ENCODE data around the gene FHIT.
"Not testable (repeated sequence)": the region's sequence is repeated elsewhere in the genome, so short reads cannot be mapped to it uniquely, and the experiment has no call there.

FHIT gene

DNA sequence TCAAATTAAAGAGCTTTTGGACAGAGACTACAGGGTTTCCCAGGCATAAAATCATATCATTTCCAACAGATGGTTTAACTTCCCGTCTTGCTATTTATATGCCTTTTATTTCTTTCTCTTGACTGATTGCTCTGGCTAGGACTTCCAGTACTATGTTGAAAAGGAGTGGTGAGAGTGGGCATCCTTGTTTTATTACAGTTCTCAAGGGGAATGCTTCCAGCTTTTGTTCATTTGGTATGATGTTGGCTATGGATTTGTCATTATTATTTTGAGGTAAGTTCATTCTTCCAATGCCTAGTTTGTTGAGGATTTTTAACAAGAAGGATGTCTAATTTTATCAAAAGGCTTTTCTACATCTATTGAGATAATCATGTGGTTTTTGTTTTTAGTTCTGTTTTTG is 1304.9 kb downstream of the FHIT start:
- DNase-seq, result no peak
- Histone ChIP-seq H3K4me3 (ENCODE audit: insufficient read depth, low read depth, low read length, poor library complexity, severe bottlenecking) (no peak overlapping the region), H3K27me3 (replicated peaks; ENCODE audit: control insufficient read depth, insufficient read depth, low read length, poor library complexity, severe bottlenecking) (no peaks in the 10 kb centered on the region), H3K4me1 (ENCODE audit: control insufficient read depth, insufficient read depth, low read length, poor library complexity, severe bottlenecking) (peaks cover 2% of the 10 kb centered on the region), H3K36me3 (ENCODE audit: control insufficient read depth, insufficient read depth, low read length) (no peaks in the 10 kb centered on the region), H3K27ac (ENCODE audit: insufficient read depth, low read length, poor library complexity, severe bottlenecking) (no peak overlapping the region), H3K9me3 (ENCODE audit: control insufficient read depth, low read length) (no peaks in the 10 kb centered on the region)

- no peak overlapping the region for H3K27ac ChIP-seq (ENCODE audit: insufficient read depth, low read length, poor library complexity, severe bottlenecking)
- H3K36me3 ChIP-seq (ENCODE audit: control insufficient read depth, insufficient read depth, low read length), result no peaks in the 10 kb centered on the region
- H3K4me3 ChIP-seq (ENCODE audit: insufficient read depth, low read depth, low read length, poor library complexity, severe bottlenecking), result no peak overlapping the region
- H3K9me3 ChIP-seq (ENCODE audit: control insufficient read depth, low read length), result no peaks in the 10 kb centered on the region
- H3K27me3 ChIP-seq (replicated peaks; ENCODE audit: control insufficient read depth, insufficient read depth, low read length, poor library complexity, severe bottlenecking), result no peaks in the 10 kb centered on the region
- DNase-seq, result no peak
- H3K4me1 ChIP-seq (ENCODE audit: control insufficient read depth, insufficient read depth, low read length, poor library complexity, severe bottlenecking), result peaks cover 6% of the 10 kb centered on the region
Observed at GRCh38 chr3:59940718-59941117, 1310.5 kb downstream of the FHIT start.

DNA sequence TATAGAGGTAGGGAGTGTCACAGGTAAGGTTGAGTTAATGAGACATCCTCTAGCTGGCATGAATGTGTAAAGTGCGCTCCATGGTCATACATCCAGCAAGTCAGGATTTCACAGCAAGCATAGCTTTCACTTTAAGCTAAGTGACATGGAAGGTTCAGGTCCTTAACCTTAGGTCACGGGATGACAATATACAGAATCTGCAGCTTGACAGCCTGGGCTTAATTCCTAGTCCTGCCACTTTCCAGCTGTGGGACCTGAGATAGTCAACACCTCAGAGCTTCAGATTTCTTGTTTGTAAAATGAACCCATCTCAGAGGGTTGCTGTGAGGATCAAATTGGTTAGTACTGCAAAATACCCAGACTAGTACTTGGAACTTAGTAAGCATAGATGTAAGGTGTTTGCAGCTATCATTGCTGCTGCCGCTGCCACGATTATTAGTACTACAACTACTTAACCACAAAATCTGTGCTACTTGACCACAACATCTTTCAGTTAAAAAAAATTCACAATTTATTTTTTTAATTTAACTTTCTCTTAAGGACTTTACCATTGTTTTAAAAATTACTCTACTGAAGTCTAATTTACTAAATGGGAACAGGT is 1311.3 kb downstream of the FHIT start:
- Histone ChIP-seq H3K36me3 (ENCODE audit: control insufficient read depth, insufficient read depth, low read length) (no peaks in the 10 kb centered on the region), H3K27me3 (replicated peaks; ENCODE audit: control insufficient read depth, insufficient read depth, low read length, poor library complexity, severe bottlenecking) (no peaks in the 10 kb centered on the region), H3K4me3 (ENCODE audit: insufficient read depth, low read depth, low read length, poor library complexity, severe bottlenecking) (no peak overlapping the region), H3K4me1 (ENCODE audit: control insufficient read depth, insufficient read depth, low read length, poor library complexity, severe bottlenecking) (peaks cover 6% of the 10 kb centered on the region), H3K9me3 (ENCODE audit: control insufficient read depth, low read length) (no peaks in the 10 kb centered on the region), H3K27ac (ENCODE audit: insufficient read depth, low read length, poor library complexity, severe bottlenecking) (no peak overlapping the region)
- no peak for DNase-seq

DNA sequence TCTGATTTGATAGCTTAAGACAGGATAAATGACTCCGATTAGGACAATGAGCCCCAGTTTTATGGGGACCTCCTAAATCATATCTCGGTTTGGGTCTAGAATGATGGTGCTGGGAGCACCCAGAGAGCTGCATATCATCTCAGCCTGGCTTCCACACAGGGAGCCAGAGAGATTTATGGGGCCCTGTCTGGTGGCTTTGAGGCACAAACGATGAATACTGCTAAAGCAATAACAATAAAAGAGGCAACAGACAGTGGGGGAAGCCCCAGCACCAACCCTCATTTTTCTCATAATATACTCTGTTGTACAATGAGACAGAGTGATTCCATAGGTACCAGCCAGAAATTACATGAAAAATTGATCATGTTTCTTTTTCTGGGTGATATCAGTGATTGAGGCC is 1312.4 kb downstream of the FHIT start:
- H3K4me1 ChIP-seq (ENCODE audit: control insufficient read depth, insufficient read depth, low read length, poor library complexity, severe bottlenecking), result peaks cover 6% of the 10 kb centered on the region
- H3K27me3 ChIP-seq (replicated peaks; ENCODE audit: control insufficient read depth, insufficient read depth, low read length, poor library complexity, severe bottlenecking), result no peaks in the 10 kb centered on the region
- H3K36me3 ChIP-seq (ENCODE audit: control insufficient read depth, insufficient read depth, low read length), result no peaks in the 10 kb centered on the region
- H3K9me3 ChIP-seq (ENCODE audit: control insufficient read depth, low read length), result no peaks in the 10 kb centered on the region
- H3K27ac ChIP-seq (ENCODE audit: insufficient read depth, low read length, poor library complexity, severe bottlenecking), result no peak overlapping the region
- no peak overlapping the region for H3K4me3 ChIP-seq (ENCODE audit: insufficient read depth, low read depth, low read length, poor library complexity, severe bottlenecking)
- no peak for DNase-seq

DNA sequence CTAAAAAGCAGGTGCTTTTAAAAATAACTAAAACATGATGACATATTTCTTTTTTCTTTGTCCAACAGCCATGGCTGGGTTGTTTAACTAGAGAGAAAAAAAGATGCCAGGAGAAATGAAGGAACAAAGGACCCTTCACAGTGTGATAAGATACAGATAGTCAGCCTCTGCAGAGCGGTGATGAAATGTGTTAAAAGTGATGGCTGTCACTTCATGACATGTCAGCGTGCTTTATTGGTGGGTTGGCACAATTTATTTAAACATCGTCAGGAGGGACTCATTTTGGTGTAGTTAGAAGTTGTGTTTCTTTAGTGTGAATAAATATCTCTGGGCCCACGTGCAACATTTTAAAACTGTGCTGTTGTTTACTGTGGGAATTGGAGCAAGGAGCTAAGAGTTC is 1314.1 kb downstream of the FHIT start:
- H3K27me3 ChIP-seq (replicated peaks; ENCODE audit: control insufficient read depth, insufficient read depth, low read length, poor library complexity, severe bottlenecking), result no peaks in the 10 kb centered on the region
- peaks cover 6% of the 10 kb centered on the region for H3K4me1 ChIP-seq (ENCODE audit: control insufficient read depth, insufficient read depth, low read length, poor library complexity, severe bottlenecking)
- no peaks in the 10 kb centered on the region for H3K36me3 ChIP-seq (ENCODE audit: control insufficient read depth, insufficient read depth, low read length)
- no peak overlapping the region for H3K27ac ChIP-seq (ENCODE audit: insufficient read depth, low read length, poor library complexity, severe bottlenecking)
- no peaks in the 10 kb centered on the region for H3K9me3 ChIP-seq (ENCODE audit: control insufficient read depth, low read length)
- H3K4me3 ChIP-seq (ENCODE audit: insufficient read depth, low read depth, low read length, poor library complexity, severe bottlenecking), result no peak overlapping the region
- DNase-seq, result no peak

DNA sequence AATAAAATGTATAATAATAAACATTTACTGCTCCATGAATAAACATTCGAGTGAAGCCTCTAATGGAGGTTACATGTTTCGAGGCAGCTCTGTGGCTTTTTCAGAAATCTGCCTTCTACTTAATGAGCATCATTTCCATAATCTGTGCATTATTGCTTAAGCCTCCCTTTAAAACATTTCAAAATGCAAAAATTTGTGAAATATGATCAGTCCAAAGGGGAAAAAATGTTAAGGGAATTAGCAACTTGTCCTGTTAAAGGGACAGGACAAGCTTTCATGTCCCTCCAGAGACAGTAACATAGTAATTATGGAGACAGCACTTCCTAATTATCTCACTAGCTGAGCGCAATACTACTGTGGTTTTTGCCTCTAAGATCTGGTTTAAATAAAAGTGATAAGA is 1314.8 kb downstream of the FHIT start:
- no peak for DNase-seq
- H3K36me3 ChIP-seq (ENCODE audit: control insufficient read depth, insufficient read depth, low read length), result no peaks in the 10 kb centered on the region
- no peaks in the 10 kb centered on the region for H3K9me3 ChIP-seq (ENCODE audit: control insufficient read depth, low read length)
- H3K4me3 ChIP-seq (ENCODE audit: insufficient read depth, low read depth, low read length, poor library complexity, severe bottlenecking), result no peak overlapping the region
- H3K4me1 ChIP-seq (ENCODE audit: control insufficient read depth, insufficient read depth, low read length, poor library complexity, severe bottlenecking), result peaks cover 5% of the 10 kb centered on the region
- no peak overlapping the region for H3K27ac ChIP-seq (ENCODE audit: insufficient read depth, low read length, poor library complexity, severe bottlenecking)
- H3K27me3 ChIP-seq (replicated peaks; ENCODE audit: control insufficient read depth, insufficient read depth, low read length, poor library complexity, severe bottlenecking), result no peaks in the 10 kb centered on the region

DNA sequence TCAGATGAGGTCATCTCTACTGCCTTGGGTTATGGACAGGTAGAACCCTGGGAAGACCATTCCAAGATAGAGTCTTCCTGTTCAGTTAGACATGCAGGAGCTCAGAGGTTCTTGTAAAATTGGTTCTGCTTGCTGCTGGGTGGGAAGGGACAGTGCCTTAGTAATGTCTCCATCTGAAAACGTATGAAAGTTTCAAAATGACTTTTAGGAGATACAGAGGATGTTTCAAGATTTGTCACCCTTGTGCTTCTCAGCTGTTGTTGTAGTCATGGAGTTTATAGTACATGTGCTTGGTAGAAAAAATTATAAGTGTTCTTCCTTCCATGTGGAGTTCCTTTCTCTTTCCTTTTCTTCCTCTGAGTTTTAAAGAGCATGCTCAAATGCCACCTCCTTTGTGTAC is 1316.2 kb downstream of the FHIT start:
- Histone ChIP-seq H3K27me3 (replicated peaks; ENCODE audit: control insufficient read depth, insufficient read depth, low read length, poor library complexity, severe bottlenecking) (no peaks in the 10 kb centered on the region), H3K4me1 (ENCODE audit: control insufficient read depth, insufficient read depth, low read length, poor library complexity, severe bottlenecking) (no peaks in the 10 kb centered on the region), H3K27ac (ENCODE audit: insufficient read depth, low read length, poor library complexity, severe bottlenecking) (no peak overlapping the region), H3K36me3 (ENCODE audit: control insufficient read depth, insufficient read depth, low read length) (no peaks in the 10 kb centered on the region), H3K4me3 (ENCODE audit: insufficient read depth, low read depth, low read length, poor library complexity, severe bottlenecking) (no peak overlapping the region), H3K9me3 (ENCODE audit: control insufficient read depth, low read length) (no peaks in the 10 kb centered on the region)
- no peak for DNase-seq

DNA sequence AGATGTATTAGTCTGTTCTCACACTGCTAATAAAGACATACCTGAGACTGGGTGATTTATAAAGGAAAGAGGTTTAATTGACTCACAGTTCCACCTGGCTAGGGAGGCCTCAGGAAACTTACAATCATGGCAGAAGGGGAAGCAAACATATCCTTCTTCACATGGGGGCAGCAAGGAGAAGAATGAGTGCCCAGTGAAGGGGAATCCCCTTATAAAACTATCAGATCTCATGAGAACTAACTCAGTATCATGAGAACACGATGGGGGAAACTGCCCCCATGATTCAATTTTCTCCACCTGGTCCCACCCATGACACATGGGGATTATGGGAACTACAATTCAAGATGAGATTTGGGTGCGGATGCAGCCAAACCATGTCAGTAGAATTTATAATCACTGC is 1316.7 kb downstream of the FHIT start:
- not testable (repeated sequence) for H3K27me3 ChIP-seq (replicated peaks; ENCODE audit: control insufficient read depth, insufficient read depth, low read length, poor library complexity, severe bottlenecking); H3K36me3 ChIP-seq (ENCODE audit: control insufficient read depth, insufficient read depth, low read length)

DNA sequence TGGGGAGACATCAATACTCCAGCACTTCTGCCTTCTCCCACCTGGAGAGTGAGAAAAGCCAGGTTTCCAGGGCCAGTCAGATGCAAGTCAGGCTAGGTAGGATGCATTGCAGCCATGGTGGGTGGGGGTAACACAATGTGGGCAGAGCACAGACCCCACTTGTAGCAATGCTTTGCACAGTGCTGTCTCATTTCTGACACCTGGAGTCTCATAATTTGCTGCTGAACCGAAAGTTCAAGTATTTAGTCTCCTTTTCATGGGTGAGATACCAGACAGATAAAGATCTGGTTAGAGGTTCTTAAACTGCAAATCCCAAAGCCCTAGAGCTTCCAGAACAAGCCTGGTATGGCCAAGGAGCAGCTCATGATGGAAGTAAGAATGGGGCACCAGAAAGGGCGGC is 1321.1 kb downstream of the FHIT start:
- no peak overlapping the region for H3K27ac ChIP-seq (ENCODE audit: insufficient read depth, low read length, poor library complexity, severe bottlenecking)
- H3K4me1 ChIP-seq (ENCODE audit: control insufficient read depth, insufficient read depth, low read length, poor library complexity, severe bottlenecking), result no peaks in the 10 kb centered on the region
- no peak overlapping the region for H3K4me3 ChIP-seq (ENCODE audit: insufficient read depth, low read depth, low read length, poor library complexity, severe bottlenecking)
- no peaks in the 10 kb centered on the region for H3K9me3 ChIP-seq (ENCODE audit: control insufficient read depth, low read length)
- no peaks in the 10 kb centered on the region for H3K36me3 ChIP-seq (ENCODE audit: control insufficient read depth, insufficient read depth, low read length)
- no peaks in the 10 kb centered on the region for H3K27me3 ChIP-seq (replicated peaks; ENCODE audit: control insufficient read depth, insufficient read depth, low read length, poor library complexity, severe bottlenecking)
- no peak for DNase-seq

More for the DNA sequence above, 1316.7 kb downstream of the FHIT start:
- not testable (repeated sequence) for H3K4me1 ChIP-seq (ENCODE audit: control insufficient read depth, insufficient read depth, low read length, poor library complexity, severe bottlenecking); H3K4me3 ChIP-seq (ENCODE audit: insufficient read depth, low read depth, low read length, poor library complexity, severe bottlenecking); H3K9me3 ChIP-seq (ENCODE audit: control insufficient read depth, low read length); H3K27ac ChIP-seq (ENCODE audit: insufficient read depth, low read length, poor library complexity, severe bottlenecking); DNase-seq

DNA sequence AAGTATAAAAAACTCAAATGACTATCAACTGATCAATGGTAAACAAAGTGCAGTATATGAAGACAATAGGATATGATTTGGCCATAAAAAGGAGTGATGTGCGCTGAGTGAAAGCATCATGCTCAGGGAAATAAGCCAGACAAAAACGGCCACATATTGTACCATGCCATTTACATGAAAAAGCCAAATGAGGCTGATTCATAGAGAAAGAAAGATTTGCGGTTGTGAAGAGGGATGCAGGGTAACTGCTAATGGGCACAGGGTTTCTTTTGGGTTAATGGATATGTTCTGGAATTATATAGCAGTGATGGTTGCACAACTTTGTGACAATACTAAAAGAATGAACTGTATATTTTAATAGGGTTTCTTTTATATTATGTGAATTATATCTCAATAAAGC is 1324.2 kb downstream of the FHIT start:
- Histone ChIP-seq H3K27me3 (replicated peaks; ENCODE audit: control insufficient read depth, insufficient read depth, low read length, poor library complexity, severe bottlenecking) (no peaks in the 10 kb centered on the region), H3K27ac (ENCODE audit: insufficient read depth, low read length, poor library complexity, severe bottlenecking) (no peak overlapping the region), H3K9me3 (ENCODE audit: control insufficient read depth, low read length) (no peaks in the 10 kb centered on the region), H3K4me1 (ENCODE audit: control insufficient read depth, insufficient read depth, low read length, poor library complexity, severe bottlenecking) (no peaks in the 10 kb centered on the region), H3K4me3 (ENCODE audit: insufficient read depth, low read depth, low read length, poor library complexity, severe bottlenecking) (no peak overlapping the region), H3K36me3 (ENCODE audit: control insufficient read depth, insufficient read depth, low read length) (no peaks in the 10 kb centered on the region)
- no peak for DNase-seq

DNA sequence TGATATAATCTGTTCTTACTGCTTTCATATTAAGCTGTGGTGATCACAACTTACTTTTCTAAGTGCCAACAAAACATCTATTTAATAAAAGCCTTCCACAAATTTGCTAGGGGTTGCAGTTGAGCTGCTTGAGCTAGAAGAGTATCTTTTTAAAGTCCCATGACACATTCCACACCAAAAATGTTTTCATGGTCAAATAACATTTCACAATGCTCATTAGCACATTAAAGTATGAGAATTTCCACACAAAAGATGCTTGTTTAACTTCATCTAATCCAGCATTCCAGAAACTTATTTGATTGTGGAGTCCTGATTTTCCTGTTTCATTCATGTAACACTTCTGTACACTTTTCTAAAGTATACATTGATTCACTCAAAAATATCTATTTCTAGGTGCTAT is 1325.3 kb downstream of the FHIT start:
- DNase-seq, result no peak
- no peak overlapping the region for H3K4me3 ChIP-seq (ENCODE audit: insufficient read depth, low read depth, low read length, poor library complexity, severe bottlenecking)
- no peaks in the 10 kb centered on the region for H3K27me3 ChIP-seq (replicated peaks; ENCODE audit: control insufficient read depth, insufficient read depth, low read length, poor library complexity, severe bottlenecking)
- no peaks in the 10 kb centered on the region for H3K9me3 ChIP-seq (ENCODE audit: control insufficient read depth, low read length)
- no peaks in the 10 kb centered on the region for H3K4me1 ChIP-seq (ENCODE audit: control insufficient read depth, insufficient read depth, low read length, poor library complexity, severe bottlenecking)
- no peaks in the 10 kb centered on the region for H3K36me3 ChIP-seq (ENCODE audit: control insufficient read depth, insufficient read depth, low read length)
- no peak overlapping the region for H3K27ac ChIP-seq (ENCODE audit: insufficient read depth, low read length, poor library complexity, severe bottlenecking)
